K562 (cell line): ENCODE results near the gene SPATC1L. TPM values are rescaled to one million over a fixed set of nuclear protein-coding genes. Genes with fewer than 3 reads are reported as not detected.

Experiments used
- ADNP ChIP-seq: fragments of 200-800 bp; sonication (Bioruptor generic); IDR thresholded peaks from 2 replicates; pipeline ENCODE4 v1.6.1; 2016; ENCODE audit warnings: missing genetic modification characterization, missing compliant biosample characterization
- ETV6 ChIP-seq, 3 experiments: fragments of 150-350 bp in 1 of 3; sonication (generic) in 1 of 3; formaldehyde crosslinking in 1 of 3; IDR thresholded peaks; 2 replicates each; pipeline versions ENCODE4 v1.6.1 to v1.8.0; 2014 to 2022; ENCODE audit warnings: borderline replicate concordance in 2 of 3, low read depth in 2 of 3, antibody characterized with exemption in 1 of 3, low read length in 1 of 3, mild to moderate bottlenecking in 1 of 3, missing genetic modification reagents in 1 of 3
- HMG20B ChIP-seq: fragments of 250-450 bp; sonication (Bioruptor Pico); IDR thresholded peaks from 2 replicates; pipeline ENCODE4 v1.5.0; 2021; ENCODE audit warnings: mild to moderate bottlenecking
- HNRNPH1 ChIP-seq: fragments of 200-400 bp; formaldehyde crosslinking; optimal IDR thresholded peaks from 2 replicates; pipeline ENCODE3; 2017; ENCODE audit warnings: low read depth, mild to moderate bottlenecking, low read length, moderate library complexity
- HNRNPL ChIP-seq: fragments of 200-400 bp; formaldehyde crosslinking; IDR thresholded peaks from 2 replicates; pipeline ENCODE4 v1.6.1; 2017; ENCODE audit warnings: low read depth, mild to moderate bottlenecking, low read length
- LEF1 ChIP-seq: fragments of 450-650 bp; IDR thresholded peaks from 2 replicates; pipeline ENCODE4 v1.6.1; 2016; ENCODE audit warnings: mild to moderate bottlenecking
- NFRKB ChIP-seq: fragments of 450-650 bp; IDR thresholded peaks from 2 replicates; pipeline ENCODE4 v1.6.1; 2016; ENCODE audit warnings: low read depth
- PYGO2 ChIP-seq: fragments of 450-650 bp; IDR thresholded peaks from 2 replicates; pipeline ENCODE4 v1.6.1; 2016; ENCODE audit warnings: mild to moderate bottlenecking, missing genetic modification characterization, moderate library complexity, missing compliant biosample characterization
- SAFB ChIP-seq: fragments of 200-400 bp; formaldehyde crosslinking; IDR thresholded peaks from 2 replicates; pipeline ENCODE4 v1.6.1; 2017; ENCODE audit warnings: low read depth, low read length, borderline replicate concordance
- SNIP1 ChIP-seq: fragments of 450-650 bp; IDR thresholded peaks from 2 replicates; pipeline ENCODE4 v1.7.1; 2017; ENCODE audit warnings: low read depth, mild to moderate bottlenecking
- TEAD4 ChIP-seq, 2 experiments: sonication (generic) in 1 of 2; formaldehyde crosslinking in 1 of 2; IDR thresholded peaks; 2 replicates each; pipeline versions ENCODE4 v1.6.1 to v1.8.0; 2012 to 2022; ENCODE audit warnings: borderline replicate concordance in 1 of 2, inconsistent platforms in 1 of 2, low read length in 1 of 2, mild to moderate bottlenecking in 1 of 2, missing genetic modification reagents in 1 of 2
- TRIM28 ChIP-seq: fragments of 450-650 bp; IDR thresholded peaks from 2 replicates; pipeline ENCODE4 v1.6.1; 2017
- ZBTB1 ChIP-seq: sonication (generic); formaldehyde crosslinking; IDR thresholded peaks from 2 replicates; pipeline ENCODE4 v1.8.1; 2023; ENCODE audit warnings: missing genetic modification reagents, low read depth, mild to moderate bottlenecking, borderline replicate concordance
- ZNF134 ChIP-seq: fragments of 250-450 bp; sonication (Bioruptor Pico); conservative IDR thresholded peaks from 2 replicates; pipeline ENCODE4 v1.4.0; 2020
- ZNF583 ChIP-seq: fragments of 250-450 bp; sonication (Bioruptor Pico); IDR thresholded peaks from 2 replicates; pipeline ENCODE4 v1.4.0; 2020
- ZNF707 ChIP-seq: fragments of 250-450 bp; sonication (Bioruptor Pico); conservative IDR thresholded peaks from 2 replicates; pipeline ENCODE4 v1.8.0; 2022; ENCODE audit warnings: inconsistent platforms, mild to moderate bottlenecking, moderate library complexity
- ZNF785 ChIP-seq: fragments of 250-450 bp; sonication (Bioruptor Pico); IDR thresholded peaks from 2 replicates; pipeline ENCODE4 v1.4.0; 2020; ENCODE audit warnings: mild to moderate bottlenecking
- ZNF830 ChIP-seq: fragments of 250-450 bp; sonication (Bioruptor Pico); IDR thresholded peaks from 2 replicates; pipeline ENCODE4 v1.5.0; 2021; ENCODE audit warnings: mild to moderate bottlenecking
- polyA plus RNA-seq, 8 experiments: library from polyadenylated mRNA; depleted of rRNA in 4 of 8; stranded (reverse) in 5 of 8; unstranded in 3 of 8; fragments of >200 nt; fragmentation: Nextera tagmentation in 2 of 8; fragmentation: Illumina TruSeq in 1 of 8; extraction: Ambion mirVana in 2 of 8; extraction: Trizol in 1 of 8; gene quantifications; 2 replicates each; pipeline versions ENCODE4 v1.2.1 to v1.2.3, GENCODE V29; 2011 to 2014; ENCODE audit warnings: inconsistent platforms in 1 of 8, missing spikeins in 1 of 8
- total RNA-seq, 7 experiments: library from RNA; depleted of rRNA in 6 of 7; stranded (reverse); fragments of >200 nt in 6 of 7; fragmentation: Illumina TruSeq in 2 of 7; extraction: Trizol in 2 of 7; gene quantifications; 2 replicates each; pipeline versions ENCODE4 v1.2.1 to v1.2.3, GENCODE V29; 2011 to 2021; ENCODE audit warnings: low replicate concordance in 1 of 7
- TF ChIP-seq, protein P1 (sequence below): IDR thresholded peaks from 2 replicates; pipeline ENCODE4 v1.6.1; 2012; ENCODE audit warnings: low read depth, low read length, improper control_type of control experiment, borderline replicate concordance
- TF ChIP-seq, protein P2 (sequence below), 2 experiments: fragments of 250-450 bp in 1 of 2; fragments of 450-650 bp in 1 of 2; sonication (Bioruptor Pico) in 1 of 2; IDR thresholded peaks; 2 replicates each; pipeline versions ENCODE4 v1.6.1 to v1.8.0; 2016 to 2021; ENCODE audit warnings: mild to moderate bottlenecking in 2 of 2, moderate library complexity in 2 of 2, missing compliant biosample characterization in 1 of 2, missing genetic modification characterization in 1 of 2
- TF ChIP-seq, protein P3 (sequence below): sonication (generic); formaldehyde crosslinking; IDR thresholded peaks from 2 replicates; pipeline ENCODE4 v1.8.0; 2022; ENCODE audit warnings: missing genetic modification reagents, mild to moderate bottlenecking, borderline replicate concordance
- TF ChIP-seq, protein P4 (sequence below): fragments of 250-450 bp; sonication (Bioruptor Pico); IDR thresholded peaks from 2 replicates; pipeline ENCODE4 v1.9.0; 2021; ENCODE audit warnings: mild to moderate bottlenecking, inconsistent platforms

Gene SPATC1L
- total and polyA plus RNA-seq, 9 of the 15 experiments (the other 6 are each of a cell fraction or from before 2014, with no cell fraction given): 0.14 to 121 (median 34.0) TPM; not detected in 1

DNA sequence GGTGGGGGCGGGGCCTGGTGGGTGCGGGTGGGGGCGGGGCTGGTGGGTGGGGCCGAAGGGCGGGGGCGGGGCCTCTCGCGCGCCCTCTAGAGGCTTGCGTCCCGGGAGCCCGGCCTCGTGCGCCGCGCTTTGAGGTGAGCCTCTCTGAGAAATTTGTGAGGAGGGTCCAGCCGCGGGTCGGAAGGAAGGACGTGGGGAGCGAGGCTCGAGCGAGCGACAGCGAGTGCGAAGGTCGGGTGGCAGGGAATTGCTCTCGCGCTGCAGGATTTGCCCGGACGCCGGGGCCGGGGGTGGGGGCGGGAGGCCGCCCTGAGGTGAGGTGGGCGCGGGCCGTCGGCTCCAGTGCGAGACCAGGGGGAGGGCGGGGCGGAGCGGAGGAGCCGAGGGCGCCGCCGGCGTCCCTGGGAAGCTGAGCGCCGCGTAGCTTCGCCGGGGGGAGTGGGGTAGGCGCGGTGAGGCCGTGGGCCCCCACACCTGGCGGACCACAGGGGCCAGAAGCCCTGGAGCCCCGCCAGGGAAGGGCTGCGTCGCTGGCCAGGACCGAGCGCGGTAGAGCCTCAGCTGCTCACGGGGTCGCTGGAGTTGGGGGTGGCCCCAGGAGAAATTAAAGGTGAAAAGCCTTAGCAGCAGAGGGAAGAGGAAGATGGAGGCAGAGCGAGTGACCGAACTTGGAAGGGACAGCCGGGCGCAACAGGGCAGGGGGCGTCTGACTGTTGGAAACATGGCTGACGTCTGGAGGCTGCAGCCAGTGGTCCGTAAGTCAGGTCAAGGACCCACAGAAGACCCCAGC, 45.1 kb upstream of the SPATC1L start (continued):
- TF ChIP-seq ZNF134 (CRISPR knock-in tag): no peak
- TF ChIP-seq, protein P1, sequence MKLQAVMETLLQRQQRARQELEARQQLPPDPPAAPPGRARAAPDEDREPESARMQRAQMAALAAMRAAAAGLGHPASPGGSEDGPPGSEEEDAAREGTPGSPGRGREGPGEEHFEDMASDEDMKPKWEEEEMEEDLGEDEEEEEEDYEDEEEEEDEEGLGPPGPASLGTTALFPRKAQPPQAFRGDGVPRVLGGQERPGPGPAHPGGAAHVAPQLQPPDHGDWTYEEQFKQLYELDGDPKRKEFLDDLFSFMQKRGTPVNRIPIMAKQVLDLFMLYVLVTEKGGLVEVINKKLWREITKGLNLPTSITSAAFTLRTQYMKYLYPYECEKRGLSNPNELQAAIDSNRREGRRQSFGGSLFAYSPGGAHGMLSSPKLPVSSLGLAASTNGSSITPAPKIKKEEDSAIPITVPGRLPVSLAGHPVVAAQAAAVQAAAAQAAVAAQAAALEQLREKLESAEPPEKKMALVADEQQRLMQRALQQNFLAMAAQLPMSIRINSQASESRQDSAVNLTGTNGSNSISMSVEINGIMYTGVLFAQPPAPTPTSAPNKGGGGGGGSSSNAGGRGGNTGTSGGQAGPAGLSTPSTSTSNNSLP: no peak
- TF ChIP-seq ZNF583 (CRISPR knock-in tag): no peak
- no peak for TF ChIP-seq HNRNPL
- TF ChIP-seq ETV6 (IDR thresholded peaks at IDR 0.05; ENCODE audit: borderline replicate concordance in 1 of 2, low read depth in 2 of 2, low read length in 1 of 2): no peak
- TF ChIP-seq ETV6 (CRISPR knock-in tag; IDR thresholded peaks at IDR 0.05; ENCODE audit: borderline replicate concordance): peak; percentile 34; the same call in 1 of the 2 replicates
- TF ChIP-seq, protein P2, sequence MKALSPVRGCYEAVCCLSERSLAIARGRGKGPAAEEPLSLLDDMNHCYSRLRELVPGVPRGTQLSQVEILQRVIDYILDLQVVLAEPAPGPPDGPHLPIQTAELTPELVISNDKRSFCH (CRISPR knock-in tag; IDR thresholded peaks at IDR 0.05): no peak
- TF ChIP-seq, protein P2 (tag; IDR thresholded peaks at IDR 0.05): no peak
- TF ChIP-seq ADNP: no peak
- no peak for TF ChIP-seq SNIP1
- no peak for TF ChIP-seq ZNF830
- TF ChIP-seq ZNF785 (CRISPR knock-in tag): no peak
- no peak for TF ChIP-seq SAFB
- 0 out of 2 replicates have a peak, but pooled peaks have one; percentile 30 for TF ChIP-seq NFRKB
- TF ChIP-seq, protein P3, sequence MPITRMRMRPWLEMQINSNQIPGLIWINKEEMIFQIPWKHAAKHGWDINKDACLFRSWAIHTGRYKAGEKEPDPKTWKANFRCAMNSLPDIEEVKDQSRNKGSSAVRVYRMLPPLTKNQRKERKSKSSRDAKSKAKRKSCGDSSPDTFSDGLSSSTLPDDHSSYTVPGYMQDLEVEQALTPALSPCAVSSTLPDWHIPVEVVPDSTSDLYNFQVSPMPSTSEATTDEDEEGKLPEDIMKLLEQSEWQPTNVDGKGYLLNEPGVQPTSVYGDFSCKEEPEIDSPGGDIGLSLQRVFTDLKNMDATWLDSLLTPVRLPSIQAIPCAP (CRISPR knock-in tag): no peak
- TF ChIP-seq HMG20B (CRISPR knock-in tag): no peak
- TF ChIP-seq PYGO2 (tag): no peak
- TF ChIP-seq ZNF707: no peak
- 0 out of 2 replicates have a peak, but pooled peaks have one; percentile 26 for TF ChIP-seq LEF1
- TF ChIP-seq TEAD4 (IDR thresholded peaks at IDR 0.05; ENCODE audit: low read length): no peak
- TF ChIP-seq TEAD4 (CRISPR knock-in tag; IDR thresholded peaks at IDR 0.05; ENCODE audit: borderline replicate concordance): no peak
- peak; percentile 47; the same call in 1 of the 2 replicates for TF ChIP-seq ZBTB1
- no peak for TF ChIP-seq TRIM28
- TF ChIP-seq HNRNPH1: no peak
- TF ChIP-seq, protein P4, sequence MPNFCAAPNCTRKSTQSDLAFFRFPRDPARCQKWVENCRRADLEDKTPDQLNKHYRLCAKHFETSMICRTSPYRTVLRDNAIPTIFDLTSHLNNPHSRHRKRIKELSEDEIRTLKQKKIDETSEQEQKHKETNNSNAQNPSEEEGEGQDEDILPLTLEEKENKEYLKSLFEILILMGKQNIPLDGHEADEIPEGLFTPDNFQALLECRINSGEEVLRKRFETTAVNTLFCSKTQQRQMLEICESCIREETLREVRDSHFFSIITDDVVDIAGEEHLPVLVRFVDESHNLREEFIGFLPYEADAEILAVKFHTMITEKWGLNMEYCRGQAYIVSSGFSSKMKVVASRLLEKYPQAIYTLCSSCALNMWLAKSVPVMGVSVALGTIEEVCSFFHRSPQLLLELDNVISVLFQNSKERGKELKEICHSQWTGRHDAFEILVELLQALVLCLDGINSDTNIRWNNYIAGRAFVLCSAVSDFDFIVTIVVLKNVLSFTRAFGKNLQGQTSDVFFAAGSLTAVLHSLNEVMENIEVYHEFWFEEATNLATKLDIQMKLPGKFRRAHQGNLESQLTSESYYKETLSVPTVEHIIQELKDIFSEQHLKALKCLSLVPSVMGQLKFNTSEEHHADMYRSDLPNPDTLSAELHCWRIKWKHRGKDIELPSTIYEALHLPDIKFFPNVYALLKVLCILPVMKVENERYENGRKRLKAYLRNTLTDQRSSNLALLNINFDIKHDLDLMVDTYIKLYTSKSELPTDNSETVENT (CRISPR knock-in tag): 0 out of 2 replicates have a peak, but pooled peaks have one; percentile 8
